ENCODE data around the gene TRAF1.
A peak's percentile ranks its signal among the peaks of the same experiment; 100 is the strongest.

Gene TRAF1

GRCh38 chr9:120931231-120932085, 4.9 kb upstream of the TRAF1 start:
- peak overlapping the region; percentile 39 for H3K4me3 ChIP-seq (ENCODE audit: low read length)
- peak; percentile 59 for DNase-seq (ENCODE audit: low read depth)
- H3K4me1 ChIP-seq (ENCODE audit: control insufficient read depth, insufficient read depth, low read length) = peaks cover 56% of the 10 kb centered on the region
- no peaks in the 10 kb centered on the region for H3K27me3 ChIP-seq (replicated peaks; ENCODE audit: control insufficient read depth, insufficient read depth, low read length)
- H3K9me3 ChIP-seq (ENCODE audit: control insufficient read depth, low read length) = no peaks in the 10 kb centered on the region
- H3K9ac ChIP-seq (ENCODE audit: low read length) = peak overlapping the region; percentile 71
- H3K36me3 ChIP-seq (ENCODE audit: control insufficient read depth, insufficient read depth, low read length, severe bottlenecking) = no peaks in the 10 kb centered on the region

GRCh38 chr9:120929229-120929791, 2.7 kb upstream of the TRAF1 start:
- Histone ChIP-seq H3K4me3 (ENCODE audit: low read length) (peak overlapping the region; percentile 81), H3K36me3 (ENCODE audit: control insufficient read depth, insufficient read depth, low read length, severe bottlenecking) (no peaks in the 10 kb centered on the region), H3K9me3 (ENCODE audit: control insufficient read depth, low read length) (no peaks in the 10 kb centered on the region), H3K4me1 (ENCODE audit: control insufficient read depth, insufficient read depth, low read length) (peaks cover 39% of the 10 kb centered on the region), H3K27me3 (replicated peaks; ENCODE audit: control insufficient read depth, insufficient read depth, low read length) (no peaks in the 10 kb centered on the region), H3K9ac (ENCODE audit: low read length) (peak overlapping the region; percentile 90)
- DNase-seq (ENCODE audit: low read depth) = no peak

- peak; percentile 63 for DNase-seq (ENCODE audit: low read depth)
- peak overlapping the region; percentile 90 for H3K9ac ChIP-seq (ENCODE audit: low read length)
Observed at GRCh38 chr9:120928483-120929228, 2.1 kb upstream of the TRAF1 start.

GRCh38 chr9:120928015-120928482, 1.5 kb upstream of the TRAF1 start:
- H3K4me3 ChIP-seq (ENCODE audit: low read length) = peak overlapping the region; percentile 81
- DNase-seq (ENCODE audit: low read depth) = no peak

More at GRCh38 chr9:120928483-120929228, 2.1 kb upstream of the TRAF1 start:
- Histone ChIP-seq H3K27me3 (replicated peaks; ENCODE audit: control insufficient read depth, insufficient read depth, low read length) (no peaks in the 10 kb centered on the region), H3K4me1 (ENCODE audit: control insufficient read depth, insufficient read depth, low read length) (peaks cover 33% of the 10 kb centered on the region), H3K9me3 (ENCODE audit: control insufficient read depth, low read length) (no peaks in the 10 kb centered on the region), H3K36me3 (ENCODE audit: control insufficient read depth, insufficient read depth, low read length, severe bottlenecking) (no peaks in the 10 kb centered on the region), H3K4me3 (ENCODE audit: low read length) (peak overlapping the region; percentile 81)

GRCh38 chr9:120927269-120928014, 846 bp upstream of the TRAF1 start:
- DNase-seq (ENCODE audit: low read depth) = no peak
- no peaks in the 10 kb centered on the region for H3K27me3 ChIP-seq (replicated peaks; ENCODE audit: control insufficient read depth, insufficient read depth, low read length)
- peaks cover 32% of the 10 kb centered on the region for H3K4me1 ChIP-seq (ENCODE audit: control insufficient read depth, insufficient read depth, low read length)
- H3K4me3 ChIP-seq (ENCODE audit: low read length) = no peak overlapping the region
- no peaks in the 10 kb centered on the region for H3K9me3 ChIP-seq (ENCODE audit: control insufficient read depth, low read length)
- no peak overlapping the region for H3K9ac ChIP-seq (ENCODE audit: low read length)
- H3K36me3 ChIP-seq (ENCODE audit: control insufficient read depth, insufficient read depth, low read length, severe bottlenecking) = no peaks in the 10 kb centered on the region

More at GRCh38 chr9:120928015-120928482, 1.5 kb upstream of the TRAF1 start:
- no peaks in the 10 kb centered on the region for H3K36me3 ChIP-seq (ENCODE audit: control insufficient read depth, insufficient read depth, low read length, severe bottlenecking)
- no peaks in the 10 kb centered on the region for H3K9me3 ChIP-seq (ENCODE audit: control insufficient read depth, low read length)
- peaks cover 32% of the 10 kb centered on the region for H3K4me1 ChIP-seq (ENCODE audit: control insufficient read depth, insufficient read depth, low read length)
- H3K27me3 ChIP-seq (replicated peaks; ENCODE audit: control insufficient read depth, insufficient read depth, low read length) = no peaks in the 10 kb centered on the region
- peak overlapping the region; percentile 90 for H3K9ac ChIP-seq (ENCODE audit: low read length)

- peak; percentile 86 for DNase-seq (ENCODE audit: low read depth)
Observed at GRCh38 chr9:120925535-120926396, 830 bp downstream of the TRAF1 start.

GRCh38 chr9:120924698-120925534, 1.7 kb downstream of the TRAF1 start:
- no peak overlapping the region for H3K4me3 ChIP-seq (ENCODE audit: low read length)
- H3K36me3 ChIP-seq (ENCODE audit: control insufficient read depth, insufficient read depth, low read length, severe bottlenecking) = no peaks in the 10 kb centered on the region
- peaks cover 35% of the 10 kb centered on the region for H3K4me1 ChIP-seq (ENCODE audit: control insufficient read depth, insufficient read depth, low read length)
- no peak overlapping the region for H3K9ac ChIP-seq (ENCODE audit: low read length)
- no peak for DNase-seq (ENCODE audit: low read depth)
- H3K9me3 ChIP-seq (ENCODE audit: control insufficient read depth, low read length) = no peaks in the 10 kb centered on the region
- no peaks in the 10 kb centered on the region for H3K27me3 ChIP-seq (replicated peaks; ENCODE audit: control insufficient read depth, insufficient read depth, low read length)

More at GRCh38 chr9:120925535-120926396, 830 bp downstream of the TRAF1 start:
- H3K9ac ChIP-seq (ENCODE audit: low read length) = peak overlapping the region; percentile 26
- H3K4me1 ChIP-seq (ENCODE audit: control insufficient read depth, insufficient read depth, low read length) = peaks cover 26% of the 10 kb centered on the region
- H3K27me3 ChIP-seq (replicated peaks; ENCODE audit: control insufficient read depth, insufficient read depth, low read length) = no peaks in the 10 kb centered on the region
- H3K36me3 ChIP-seq (ENCODE audit: control insufficient read depth, insufficient read depth, low read length, severe bottlenecking) = no peaks in the 10 kb centered on the region
- H3K9me3 ChIP-seq (ENCODE audit: control insufficient read depth, low read length) = no peaks in the 10 kb centered on the region
- no peak overlapping the region for H3K4me3 ChIP-seq (ENCODE audit: low read length)

- no peak overlapping the region for H3K4me3 ChIP-seq (ENCODE audit: low read length)
- H3K36me3 ChIP-seq (ENCODE audit: control insufficient read depth, insufficient read depth, low read length, severe bottlenecking) = no peaks in the 10 kb centered on the region
- peaks cover 40% of the 10 kb centered on the region for H3K4me1 ChIP-seq (ENCODE audit: control insufficient read depth, insufficient read depth, low read length)
- DNase-seq (ENCODE audit: low read depth) = no peak
- H3K27me3 ChIP-seq (replicated peaks; ENCODE audit: control insufficient read depth, insufficient read depth, low read length) = no peaks in the 10 kb centered on the region
- H3K9ac ChIP-seq (ENCODE audit: low read length) = no peak overlapping the region
- H3K9me3 ChIP-seq (ENCODE audit: control insufficient read depth, low read length) = no peaks in the 10 kb centered on the region
Observed at GRCh38 chr9:120923620-120924328, 2.8 kb downstream of the TRAF1 start.

- H3K36me3 ChIP-seq (ENCODE audit: control insufficient read depth, insufficient read depth, low read length, severe bottlenecking) = no peaks in the 10 kb centered on the region
- H3K27me3 ChIP-seq (replicated peaks; ENCODE audit: control insufficient read depth, insufficient read depth, low read length) = no peaks in the 10 kb centered on the region
- H3K4me3 ChIP-seq (ENCODE audit: low read length) = no peak overlapping the region
- H3K9ac ChIP-seq (ENCODE audit: low read length) = peak overlapping the region; percentile 31
- no peaks in the 10 kb centered on the region for H3K9me3 ChIP-seq (ENCODE audit: control insufficient read depth, low read length)
- no peak for DNase-seq (ENCODE audit: low read depth)
- H3K4me1 ChIP-seq (ENCODE audit: control insufficient read depth, insufficient read depth, low read length) = peaks cover 37% of the 10 kb centered on the region
Observed at GRCh38 chr9:120922404-120923195, 4.0 kb downstream of the TRAF1 start.

Data from adipocyte (in vitro differentiated cells).